Brain microvascular endothelial cell (primary cell): ENCODE data around the gene CLSTN2.

ENCODE experiments used
- DNase-seq: peaks from one replicate; pipeline ENCODE4 v3.0.0-alpha.2; 2020
- H3K27ac ChIP-seq: fragments of 250-450 bp; sonication (Bioruptor Pico); 2 replicates; pipeline ENCODE4 v1.5.1; 2020; ENCODE audit warnings: mild to moderate bottlenecking, moderate library complexity
- H3K27me3 ChIP-seq: fragments of 250-450 bp; sonication (Bioruptor Pico); replicated peaks from 2 replicates; pipeline ENCODE4 v1.5.1; 2020; ENCODE audit warnings: mild to moderate bottlenecking
- H3K36me3 ChIP-seq: fragments of 250-450 bp; sonication (Bioruptor Pico); replicated peaks from 2 replicates; pipeline ENCODE4 v1.5.1; 2020; ENCODE audit warnings: mild to moderate bottlenecking
- H3K4me3 ChIP-seq: 2 replicates; pipeline ENCODE4 v1.5.1; 2011; ENCODE audit warnings: low read depth, mild to moderate bottlenecking, control low read depth, low read length, moderate library complexity
- CTCF ChIP-seq: IDR thresholded peaks from 2 replicates; pipeline ENCODE4 v1.5.1; 2011; ENCODE audit warnings: low read depth, mild to moderate bottlenecking, moderate library complexity, low read length, control low read depth, inconsistent platforms; ENCODE audit errors: missing control alignments
- in situ Hi-C: cut with HindIII; loops from 2 replicates; pipeline ENCODE4 v1.10.0; 2017; ENCODE audit warnings: low sequenced_read_pairs, low pct_ligation_motif_present

The CLSTN2 gene

GRCh38 chr3:140360332-140360731, 425.3 kb downstream of the CLSTN2 start:
- no peak for DNase-seq
- peak; percentile 3 for TF ChIP-seq CTCF
- in situ Hi-C loops = no loop called here

GRCh38 chr3:140363801-140364200, 428.8 kb downstream of the CLSTN2 start:
- no peak overlapping the region for H3K4me3 ChIP-seq
- no peaks in the 10 kb centered on the region for H3K27me3 ChIP-seq
- no peak overlapping the region for H3K27ac ChIP-seq
- in situ Hi-C loops = no loop called here
- no peak for DNase-seq
- TF ChIP-seq CTCF = no peak
- H3K36me3 ChIP-seq = no peaks in the 10 kb centered on the region

More at GRCh38 chr3:140360332-140360731, 425.3 kb downstream of the CLSTN2 start:
- Histone ChIP-seq H3K4me3 (no peak overlapping the region), H3K36me3 (no peaks in the 10 kb centered on the region), H3K27me3 (no peaks in the 10 kb centered on the region), H3K27ac (no peak overlapping the region)

GRCh38 chr3:140365872-140366697, 431.1 kb downstream of the CLSTN2 start:
- no peaks in the 10 kb centered on the region for H3K27me3 ChIP-seq
- no peak for TF ChIP-seq CTCF
- no peak for DNase-seq
- no peaks in the 10 kb centered on the region for H3K36me3 ChIP-seq
- in situ Hi-C loops = no loop called here
- no peak overlapping the region for H3K27ac ChIP-seq
- no peak overlapping the region for H3K4me3 ChIP-seq

GRCh38 chr3:140368223-140368811, 433.3 kb downstream of the CLSTN2 start:
- H3K36me3 ChIP-seq = no peaks in the 10 kb centered on the region
- no peak for DNase-seq
- in situ Hi-C loops = no loop called here
- TF ChIP-seq CTCF = no peak
- no peaks in the 10 kb centered on the region for H3K27me3 ChIP-seq
- H3K27ac ChIP-seq = no peak overlapping the region
- H3K4me3 ChIP-seq = no peak overlapping the region

- no peak for DNase-seq
- no peak for TF ChIP-seq CTCF
- in situ Hi-C loops = no loop called here
Observed at GRCh38 chr3:140370686-140371085, 435.7 kb downstream of the CLSTN2 start.

More at GRCh38 chr3:140370686-140371085, 435.7 kb downstream of the CLSTN2 start:
- no peaks in the 10 kb centered on the region for H3K36me3 ChIP-seq
- H3K4me3 ChIP-seq = no peak overlapping the region
- no peak overlapping the region for H3K27ac ChIP-seq
- H3K27me3 ChIP-seq = no peaks in the 10 kb centered on the region
